Fibroblast of the aortic adventitia (primary cell): ENCODE results near the gene EEIG2. TPM values are rescaled to one million over a fixed set of nuclear protein-coding genes. Genes with fewer than 3 reads are reported as not detected.

Source experiments
- DNase-seq: peaks from one replicate; pipeline ENCODE4 v3.0.0-alpha.2; 2010; ENCODE audit warnings: low read depth
- H3K4me3 ChIP-seq: 2 replicates; pipeline ENCODE4 v1.5.1; 2011; ENCODE audit warnings: low read depth, mild to moderate bottlenecking, control low read depth, low read length, moderate library complexity
- total RNA-seq: library from RNA; depleted of rRNA; stranded (reverse); fragments of >200 nt; gene quantifications from 2 replicates; pipeline ENCODE4 v1.2.3, GENCODE V29; 2012; ENCODE audit warnings: low replicate concordance
- TF ChIP-seq, protein P1 (sequence below): IDR thresholded peaks from 2 replicates; pipeline ENCODE4 v1.5.1; 2011; ENCODE audit warnings: mild to moderate bottlenecking, low read length, control low read depth, inconsistent platforms; ENCODE audit not compliant: insufficient read depth

The EEIG2 gene
- total RNA-seq, 1 donor = 37.9 TPM

DNA sequence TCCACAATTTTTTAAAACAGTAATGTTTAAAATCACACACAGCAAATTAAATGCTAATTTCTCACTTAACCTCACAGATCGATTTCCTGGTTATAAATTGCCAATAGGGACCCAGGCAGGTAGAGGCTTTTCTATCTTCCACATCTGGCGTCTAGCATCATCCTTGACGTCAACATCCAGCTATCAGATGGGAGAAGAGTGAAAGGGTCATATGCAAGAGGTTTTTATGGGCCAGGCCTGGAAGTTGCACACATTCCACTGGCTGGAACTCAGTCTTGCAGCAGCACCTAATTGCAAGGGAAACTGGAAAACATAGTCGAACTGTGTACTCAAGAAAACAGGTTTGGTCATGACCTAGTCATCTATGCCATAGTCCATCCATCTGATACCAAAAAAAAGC, 6.0 kb upstream of the EEIG2 start:
- H3K4me3 ChIP-seq = no peak overlapping the region
- DNase-seq = no peak
- TF ChIP-seq, protein P1, sequence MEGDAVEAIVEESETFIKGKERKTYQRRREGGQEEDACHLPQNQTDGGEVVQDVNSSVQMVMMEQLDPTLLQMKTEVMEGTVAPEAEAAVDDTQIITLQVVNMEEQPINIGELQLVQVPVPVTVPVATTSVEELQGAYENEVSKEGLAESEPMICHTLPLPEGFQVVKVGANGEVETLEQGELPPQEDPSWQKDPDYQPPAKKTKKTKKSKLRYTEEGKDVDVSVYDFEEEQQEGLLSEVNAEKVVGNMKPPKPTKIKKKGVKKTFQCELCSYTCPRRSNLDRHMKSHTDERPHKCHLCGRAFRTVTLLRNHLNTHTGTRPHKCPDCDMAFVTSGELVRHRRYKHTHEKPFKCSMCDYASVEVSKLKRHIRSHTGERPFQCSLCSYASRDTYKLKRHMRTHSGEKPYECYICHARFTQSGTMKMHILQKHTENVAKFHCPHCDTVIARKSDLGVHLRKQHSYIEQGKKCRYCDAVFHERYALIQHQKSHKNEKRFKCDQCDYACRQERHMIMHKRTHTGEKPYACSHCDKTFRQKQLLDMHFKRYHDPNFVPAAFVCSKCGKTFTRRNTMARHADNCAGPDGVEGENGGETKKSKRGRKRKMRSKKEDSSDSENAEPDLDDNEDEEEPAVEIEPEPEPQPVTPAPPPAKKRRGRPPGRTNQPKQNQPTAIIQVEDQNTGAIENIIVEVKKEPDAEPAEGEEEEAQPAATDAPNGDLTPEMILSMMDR = no peak

DNA sequence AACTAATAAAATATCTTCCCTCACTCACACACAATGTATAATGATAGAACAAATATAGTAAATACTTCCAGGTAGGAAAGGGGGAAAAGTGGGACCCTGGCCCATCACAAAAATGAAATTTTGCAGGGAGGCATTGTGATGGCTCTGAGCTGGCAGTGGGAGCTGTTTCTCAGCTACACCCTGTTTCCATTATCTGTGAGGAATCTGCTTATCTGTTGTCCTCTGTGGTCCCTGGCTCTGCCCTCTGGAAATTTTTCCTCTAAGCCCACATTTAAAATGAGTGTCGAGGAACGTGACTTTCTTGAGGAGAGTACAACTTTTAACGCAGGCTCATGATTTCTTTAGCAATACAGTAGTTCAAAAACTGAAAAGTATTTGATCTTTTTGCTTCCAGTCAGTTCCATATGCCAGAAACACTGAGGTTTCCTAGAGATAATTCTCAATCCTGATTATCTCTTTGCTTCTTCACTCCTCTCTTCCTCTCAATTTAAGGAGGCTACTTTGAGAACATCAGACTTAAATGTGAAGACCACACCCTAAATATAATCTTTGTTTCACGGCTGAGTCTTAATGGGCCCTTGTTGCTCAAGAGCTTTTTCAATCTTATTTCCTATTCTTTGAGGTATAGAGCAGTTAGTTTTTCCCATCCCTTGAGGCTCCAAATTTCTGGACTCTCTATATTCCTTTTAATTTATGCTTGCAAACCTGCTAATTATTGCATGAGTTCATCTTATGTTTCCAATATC, 5.0 kb upstream of the EEIG2 start:
- TF ChIP-seq, protein P1 = no peak
- DNase-seq = no peak
- H3K4me3 ChIP-seq = no peak overlapping the region

DNA sequence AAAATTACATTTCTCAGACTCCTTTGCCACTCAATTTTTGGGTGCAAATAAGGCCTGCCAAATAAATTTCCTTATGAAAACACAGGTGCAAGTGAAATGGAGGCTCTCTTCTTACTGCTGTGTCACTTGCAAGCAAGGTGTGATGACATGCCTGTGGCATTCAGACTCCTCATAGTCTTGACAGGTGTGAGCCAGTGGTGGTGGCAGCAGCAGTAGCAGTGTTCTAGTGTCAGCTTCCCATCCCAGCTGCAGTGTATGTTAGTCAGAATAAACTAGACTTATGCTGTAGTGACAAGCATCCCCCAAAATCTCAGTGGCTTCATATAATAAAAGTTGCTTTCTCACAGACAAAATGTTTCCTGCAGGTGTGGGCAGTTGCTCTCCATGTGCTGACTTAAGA, 3.8 kb upstream of the EEIG2 start:
- TF ChIP-seq, protein P1 = no peak
- DNase-seq = no peak
- no peak overlapping the region for H3K4me3 ChIP-seq

DNA sequence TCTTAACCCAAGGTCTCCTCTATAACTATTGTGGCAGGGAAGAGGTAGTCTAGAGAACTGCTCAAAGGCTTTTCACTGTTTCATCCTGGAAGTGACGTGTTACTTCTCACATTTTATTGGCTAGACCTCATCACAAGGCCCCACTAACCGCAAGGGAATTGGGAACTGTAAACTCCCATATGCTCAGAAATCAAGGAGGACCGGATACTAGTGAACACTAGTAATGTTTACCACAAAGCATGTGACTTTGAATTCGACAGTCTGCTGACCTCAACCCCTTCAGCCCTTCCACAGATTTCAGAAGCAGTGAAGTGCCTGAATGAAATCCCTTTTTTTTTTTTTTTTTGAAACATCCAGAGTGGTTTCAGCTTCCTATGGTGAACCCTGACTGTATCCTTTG, 3.4 kb upstream of the EEIG2 start:
- no peak overlapping the region for H3K4me3 ChIP-seq
- TF ChIP-seq, protein P1 = no peak
- DNase-seq = no peak

DNA sequence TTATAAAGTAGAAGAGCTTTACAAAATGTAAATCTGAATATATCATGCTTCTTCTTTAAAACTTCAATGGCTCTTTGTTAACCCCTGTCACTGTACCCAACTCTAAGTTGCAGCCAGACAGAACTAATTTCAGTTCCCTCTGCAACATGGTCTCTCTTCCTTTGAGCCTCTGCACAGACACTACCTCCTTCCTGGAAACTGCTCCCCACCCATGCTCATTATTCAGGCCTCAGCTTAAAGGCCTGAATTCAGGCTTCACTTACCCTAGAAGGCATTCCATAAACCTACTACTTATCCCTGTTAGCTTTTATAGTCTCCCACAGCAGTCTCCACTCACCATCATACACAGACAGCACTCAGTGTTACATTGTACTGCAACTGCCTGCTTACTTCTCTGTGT, 2.6 kb upstream of the EEIG2 start:
- TF ChIP-seq, protein P1 = no peak
- no peak overlapping the region for H3K4me3 ChIP-seq
- DNase-seq = no peak

DNA sequence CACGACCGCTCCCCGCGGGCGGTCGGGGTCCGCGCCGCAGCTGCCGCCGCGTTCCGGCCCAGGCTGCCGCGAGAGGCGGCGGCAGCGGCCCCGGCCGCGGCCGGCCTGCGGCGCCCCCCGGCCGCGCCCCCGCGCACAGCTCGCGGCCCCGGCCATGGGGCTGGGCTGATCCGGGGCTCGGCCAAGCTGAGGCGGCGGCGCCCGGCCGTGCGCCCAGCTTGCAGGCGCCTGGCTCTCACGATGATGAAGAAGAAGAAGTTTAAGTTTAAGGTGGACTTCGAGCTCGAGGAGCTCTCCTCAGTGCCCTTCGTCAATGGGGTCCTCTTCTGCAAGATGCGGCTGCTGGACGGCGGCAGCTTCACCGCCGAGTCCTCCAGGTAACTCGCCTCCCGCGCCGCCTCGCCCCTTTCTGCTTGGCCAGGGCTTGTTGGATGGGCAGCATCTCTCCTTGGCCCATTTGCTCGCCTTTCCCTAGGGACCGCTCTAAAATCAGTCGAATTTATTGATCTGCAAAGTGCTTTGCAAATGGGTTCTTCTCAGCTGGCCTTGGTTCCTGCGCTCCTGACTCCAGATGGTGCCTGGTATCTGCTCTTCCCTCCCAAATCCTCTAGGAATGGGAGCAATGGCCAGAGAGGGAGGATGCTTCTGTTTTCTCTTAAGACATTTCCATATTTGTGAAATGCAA, 431 bp downstream of the EEIG2 start:
- DNase-seq = peak; percentile 47

More for the DNA sequence above, 431 bp downstream of the EEIG2 start:
- peak overlapping the region; percentile 92 for H3K4me3 ChIP-seq
- TF ChIP-seq, protein P1 = no peak
